H9 (cell line): ENCODE results near the gene ACAD9. TPM values are rescaled to one million over a fixed set of nuclear protein-coding genes. Genes with fewer than 3 reads are reported as not detected.

ENCODE experiments used
- DNase-seq: peaks from one replicate; pipeline ENCODE4 v3.0.0-alpha.2; 2017
- H2AFZ ChIP-seq: one replicate; pipeline ENCODE4 v1.6.1; 2013; ENCODE audit warnings: mild to moderate bottlenecking, low read length, control low read depth, moderate library complexity
- H2AK5ac ChIP-seq: 2 replicates; pipeline ENCODE4 v1.6.1; 2013; ENCODE audit warnings: low read length, control low read depth, mixed read lengths; ENCODE audit not compliant: insufficient read length
- H2BK120ac ChIP-seq: one replicate; pipeline ENCODE4 v1.6.1; 2013; ENCODE audit warnings: low read depth, mild to moderate bottlenecking, low read length, control low read depth, inconsistent platforms; ENCODE audit not compliant: poor library complexity, severe bottlenecking
- H2BK12ac ChIP-seq: 2 replicates; pipeline ENCODE4 v1.6.1; 2013; ENCODE audit warnings: low read length, control low read depth, mixed read lengths, low read depth; ENCODE audit not compliant: insufficient read length
- H2BK15ac ChIP-seq: 2 replicates; pipeline ENCODE4 v1.6.1; 2013; ENCODE audit warnings: low read depth, low read length, control low read depth
- H2BK20ac ChIP-seq: one replicate; pipeline ENCODE4 v1.6.1; 2013; ENCODE audit warnings: low read depth, mild to moderate bottlenecking, low read length, control low read depth, inconsistent platforms; ENCODE audit not compliant: poor library complexity, severe bottlenecking
- H2BK5ac ChIP-seq: 2 replicates; pipeline ENCODE4 v1.6.1; 2013; ENCODE audit warnings: low read length, control low read depth, mixed read lengths; ENCODE audit not compliant: insufficient read length
- H3K14ac ChIP-seq: 2 replicates; pipeline ENCODE4 v1.6.1; 2013; ENCODE audit warnings: low read length, control low read depth; ENCODE audit not compliant: insufficient read depth
- H3K18ac ChIP-seq: 2 replicates; pipeline ENCODE4 v1.6.1; 2013; ENCODE audit warnings: low read depth, mild to moderate bottlenecking, mixed read lengths, low read length, control low read depth; ENCODE audit not compliant: insufficient read length
- H3K23ac ChIP-seq: 2 replicates; pipeline ENCODE4 v1.6.1; 2013; ENCODE audit warnings: low read length, control low read depth, mixed read lengths, low read depth; ENCODE audit not compliant: insufficient read length
- H3K23me2 ChIP-seq: 2 replicates; pipeline ENCODE4 v1.6.1; 2013; ENCODE audit warnings: low read depth, mild to moderate bottlenecking, mixed read lengths, low read length, control low read depth; ENCODE audit not compliant: insufficient read length, poor library complexity, severe bottlenecking
- H3K27ac ChIP-seq: 2 replicates; pipeline ENCODE4 v1.5.1; 2013; ENCODE audit warnings: low read length, control low read depth, mixed read lengths, low read depth; ENCODE audit not compliant: insufficient read length
- H3K27me3 ChIP-seq: 2 replicates; pipeline ENCODE4 v1.6.1; 2013; ENCODE audit warnings: low read length, control low read depth, inconsistent platforms; ENCODE audit not compliant: insufficient read depth
- H3K4ac ChIP-seq: 2 replicates; pipeline ENCODE4 v1.6.1; 2013; ENCODE audit warnings: low read depth, mild to moderate bottlenecking, control low read depth, inconsistent platforms, low read length, moderate library complexity
- H3K4me1 ChIP-seq: 2 replicates; pipeline ENCODE4 v1.6.1; 2013; ENCODE audit warnings: low read length, control low read depth, inconsistent platforms; ENCODE audit not compliant: insufficient read depth
- H3K4me2 ChIP-seq: 2 replicates; pipeline ENCODE4 v1.6.1; 2013; ENCODE audit warnings: low read length, control low read depth, mixed read lengths; ENCODE audit not compliant: insufficient read length, insufficient read depth
- H3K56ac ChIP-seq: 2 replicates; pipeline ENCODE4 v1.6.1; 2013; ENCODE audit warnings: low read depth, mild to moderate bottlenecking, mixed read lengths, low read length, control low read depth; ENCODE audit not compliant: insufficient read length
- H3K79me1 ChIP-seq: 2 replicates; pipeline ENCODE4 v1.6.1; 2013; ENCODE audit warnings: low read depth, mild to moderate bottlenecking, moderate library complexity, low read length, control low read depth, inconsistent platforms; ENCODE audit not compliant: insufficient read depth, poor library complexity, severe bottlenecking
- H3K79me2 ChIP-seq: 2 replicates; pipeline ENCODE4 v1.6.1; 2013; ENCODE audit warnings: low read length, control low read depth, inconsistent platforms; ENCODE audit not compliant: insufficient read depth
- H3K9ac ChIP-seq: 2 replicates; pipeline ENCODE4 v1.6.1; 2013; ENCODE audit warnings: low read length, control low read depth, mixed read lengths; ENCODE audit not compliant: insufficient read length; ENCODE audit errors: extremely low read depth
- H3K9me3 ChIP-seq: one replicate; pipeline ENCODE4 v1.6.1; 2013; ENCODE audit warnings: low read depth, low read length, inconsistent platforms; ENCODE audit not compliant: control insufficient read depth
- H3T11ph ChIP-seq: one replicate; pipeline ENCODE4 v1.6.1; 2013; ENCODE audit warnings: mild to moderate bottlenecking, low read length, control low read depth, inconsistent platforms
- H4K20me1 ChIP-seq: one replicate; pipeline ENCODE4 v1.6.1; 2013; ENCODE audit not compliant: control insufficient read depth, insufficient read length, insufficient read depth
- H4K5ac ChIP-seq: 2 replicates; pipeline ENCODE4 v1.6.1; 2013; ENCODE audit warnings: low read depth, mild to moderate bottlenecking, mixed read lengths, low read length, control low read depth; ENCODE audit not compliant: insufficient read length
- H4K8ac ChIP-seq: replicated peaks from 2 replicates; pipeline ENCODE4 v1.6.1; 2013; ENCODE audit warnings: low read length, control low read depth, mixed read lengths, low read depth; ENCODE audit not compliant: insufficient read length
- H4K91ac ChIP-seq: 2 replicates; pipeline ENCODE4 v1.6.1; 2013; ENCODE audit warnings: low read depth, mild to moderate bottlenecking, moderate library complexity, mixed read lengths, low read length, control low read depth; ENCODE audit not compliant: insufficient read length
- H3K27ac Mint-ChIP-seq, 3 experiments: 2 replicates in 2 of 3; 3 replicates in 1 of 3; pipeline ENCODE4 v1.8.0; 2020 to 2021; ENCODE audit warnings: mixed read lengths in 3 of 3, mild to moderate bottlenecking in 1 of 3, moderate library complexity in 1 of 3
- H3K27me3 Mint-ChIP-seq: 2 replicates; pipeline ENCODE4 v1.8.0; 2021; ENCODE audit warnings: low read depth, mild to moderate bottlenecking, moderate library complexity, mixed read lengths
- H3K36me3 Mint-ChIP-seq, 3 experiments: 2 replicates in 2 of 3; 3 replicates in 1 of 3; pipeline ENCODE4 v1.8.0; 2020 to 2021; ENCODE audit warnings: low read depth in 3 of 3, mixed read lengths in 3 of 3; ENCODE audit not compliant: insufficient read depth in 1 of 3
- H3K4me1 Mint-ChIP-seq, 2 experiments: 2 replicates each; pipeline ENCODE4 v1.8.0; 2020; ENCODE audit warnings: mixed read lengths in 2 of 2
- H3K4me3 Mint-ChIP-seq, 2 experiments: 2 replicates in 1 of 2; 3 replicates in 1 of 2; pipeline ENCODE4 v1.8.0; 2020 to 2021; ENCODE audit warnings: mild to moderate bottlenecking in 2 of 2, mixed read lengths in 2 of 2, moderate library complexity in 1 of 2
- H3K9me3 Mint-ChIP-seq, 2 experiments: 2 replicates in 1 of 2; 3 replicates in 1 of 2; pipeline ENCODE4 v1.8.0; 2020; ENCODE audit warnings: mild to moderate bottlenecking in 2 of 2, mixed read lengths in 2 of 2, moderate library complexity in 1 of 2
- WGBS: extraction: QIAGEN DNeasy Blood & Tissue Kit; methylation state at CpG from one replicate; pipeline ENCODE4 v1.1.7; 2013; ENCODE audit warnings: missing lambda C conversion rate, low lambda C conversion rate, mixed read lengths; ENCODE audit not compliant: insufficient read length; ENCODE audit errors: extremely low coverage; 5-methylcytosine and 5-hydroxymethylcytosine counted together
- total RNA-seq: library from RNA; stranded (reverse); gene quantifications from 2 replicates; pipeline ENCODE4 v1.2.1, GENCODE V29; 2021
- TF ChIP-seq, protein P1 (sequence below): fragments of 200-600 bp; sonication (generic); conservative IDR thresholded peaks from 3 replicates; pipeline ENCODE4 v1.8.0; 2021; ENCODE audit warnings: antibody characterized with exemption, mild to moderate bottlenecking

Gene ACAD9
- total RNA-seq, 1 experiment from 2014 or later, result 43.1 TPM

DNA sequence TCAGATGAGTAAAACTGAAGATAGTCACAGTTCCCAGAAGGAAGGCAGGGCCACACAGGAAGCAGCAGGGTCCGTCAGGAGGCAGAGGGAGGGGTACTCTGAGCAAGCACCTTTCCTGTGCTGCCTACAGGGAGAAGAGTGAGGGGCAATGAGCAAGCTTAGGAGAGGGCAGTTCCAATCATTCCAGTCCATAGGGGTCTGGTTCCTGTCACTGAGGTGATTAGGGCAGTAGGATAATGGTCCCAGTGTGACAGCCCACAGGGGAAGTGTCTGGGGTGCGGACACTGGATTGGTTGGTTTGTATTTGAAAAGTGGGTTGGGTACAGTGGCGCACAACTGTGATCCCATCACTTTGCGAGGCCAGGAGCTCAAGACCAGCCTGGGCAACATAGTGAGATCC is 7.1 kb upstream of the ACAD9 start:
- H2AK5ac ChIP-seq, result no peak overlapping the region
- 0 out of 7 replicates have a peak overlapping the region, but pooled peaks of 1 of the 3 experiments have one; percentile 6 for H3K27ac Mint-ChIP-seq
- H3K27ac ChIP-seq, result no peak overlapping the region
- no peak overlapping the region for H3K4me2 ChIP-seq
- no peaks in the 10 kb centered on the region for H3K79me2 ChIP-seq
- no peak overlapping the region for H2BK5ac ChIP-seq
- H3K4me1 ChIP-seq, result no peaks in the 10 kb centered on the region
- no peak overlapping the region for H3K23ac ChIP-seq
- H2BK15ac ChIP-seq, result no peak overlapping the region
- H3K4me1 Mint-ChIP-seq, result peaks cover 7% of the 10 kb centered on the region in 2 experiments
- no peak overlapping the region for H3K9ac ChIP-seq
- WGBS, result no CpG with 5 or more reads among the region's 4 CpGs
- no peak overlapping the region for H2BK12ac ChIP-seq
- H3K9me3 ChIP-seq, result no peaks in the 10 kb centered on the region
- H3K56ac ChIP-seq, result no peak overlapping the region
- H3K27me3 ChIP-seq, result no peaks in the 10 kb centered on the region
- no peak overlapping the region for H2BK120ac ChIP-seq
- no peak overlapping the region for H3T11ph ChIP-seq
- H2BK20ac ChIP-seq, result no peak overlapping the region
- no peak overlapping the region for H3K4me3 Mint-ChIP-seq
- H3K36me3 Mint-ChIP-seq, result no peaks in the 10 kb centered on the region; a peak in 1 of 7 replicates
- TF ChIP-seq, protein P1, sequence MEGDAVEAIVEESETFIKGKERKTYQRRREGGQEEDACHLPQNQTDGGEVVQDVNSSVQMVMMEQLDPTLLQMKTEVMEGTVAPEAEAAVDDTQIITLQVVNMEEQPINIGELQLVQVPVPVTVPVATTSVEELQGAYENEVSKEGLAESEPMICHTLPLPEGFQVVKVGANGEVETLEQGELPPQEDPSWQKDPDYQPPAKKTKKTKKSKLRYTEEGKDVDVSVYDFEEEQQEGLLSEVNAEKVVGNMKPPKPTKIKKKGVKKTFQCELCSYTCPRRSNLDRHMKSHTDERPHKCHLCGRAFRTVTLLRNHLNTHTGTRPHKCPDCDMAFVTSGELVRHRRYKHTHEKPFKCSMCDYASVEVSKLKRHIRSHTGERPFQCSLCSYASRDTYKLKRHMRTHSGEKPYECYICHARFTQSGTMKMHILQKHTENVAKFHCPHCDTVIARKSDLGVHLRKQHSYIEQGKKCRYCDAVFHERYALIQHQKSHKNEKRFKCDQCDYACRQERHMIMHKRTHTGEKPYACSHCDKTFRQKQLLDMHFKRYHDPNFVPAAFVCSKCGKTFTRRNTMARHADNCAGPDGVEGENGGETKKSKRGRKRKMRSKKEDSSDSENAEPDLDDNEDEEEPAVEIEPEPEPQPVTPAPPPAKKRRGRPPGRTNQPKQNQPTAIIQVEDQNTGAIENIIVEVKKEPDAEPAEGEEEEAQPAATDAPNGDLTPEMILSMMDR, result no peak
- H3K4ac ChIP-seq, result no peak overlapping the region
- H3K27me3 Mint-ChIP-seq, result peaks cover 23% of the 10 kb centered on the region
- H3K14ac ChIP-seq, result no peak overlapping the region
- no peaks in the 10 kb centered on the region for H4K20me1 ChIP-seq
- H3K18ac ChIP-seq, result no peak overlapping the region
- no peak for DNase-seq
- no peaks in the 10 kb centered on the region for H3K79me1 ChIP-seq
- no peak overlapping the region for H4K8ac ChIP-seq
- H4K91ac ChIP-seq, result no peak overlapping the region
- no peak overlapping the region for H4K5ac ChIP-seq
- H2AFZ ChIP-seq, result no peak overlapping the region
- H3K23me2 ChIP-seq, result no peaks in the 10 kb centered on the region
- no peaks in the 10 kb centered on the region for H3K9me3 Mint-ChIP-seq
